Endothelial cell of umbilical vein (primary cell): Measurements from ENCODE around the gene RNASET2. TPM values are rescaled to one million over a fixed set of nuclear protein-coding genes. Genes with fewer than 3 reads are reported as not detected.

Experiments
- BruUV-seq: library from RNA; stranded (reverse); fragments of 400-500 nt; replicated peaks from 2 replicates; lab custom pipeline; 2021; lab: Mats Ljungman, UMichigan
- CTCF ChIA-PET: fragments of 300-600, 350-600 bp; sonication (Branson Sonifier 250); formaldehyde crosslinking; loops from one replicate; lab custom pipeline; 2021; ENCODE audit warnings: antibody characterized with exemption, inconsistent platforms; lab: Charles Lee
- POLR2A ChIA-PET: fragments of 300-600, 350-600 bp; sonication (Branson Sonifier 250); formaldehyde crosslinking; loops from one replicate; lab custom pipeline; 2021; ENCODE audit warnings: antibody characterized with exemption, inconsistent platforms; lab: Charles Lee
- DNase-seq: peaks from one replicate; pipeline ENCODE4 v3.0.0-alpha.2; 2011; ENCODE audit warnings: low read depth, low spot score
- FAIRE-seq: peaks from 2 replicates; lab custom pipeline; 2011; peaks lifted over from hg19 to GRCh38; lab: Jason Lieb, UNC
- H2AFZ ChIP-seq: 2 replicates; pipeline ENCODE4 v1.6.0; 2012; ENCODE audit warnings: low read depth, low read length, control low read depth, inconsistent platforms
- H3K27ac ChIP-seq: 2 replicates; pipeline ENCODE4 v1.5.1; 2011; ENCODE audit warnings: low read depth, mild to moderate bottlenecking, control low read depth, low read length, moderate library complexity; ENCODE audit not compliant: insufficient read depth
- H3K27me3 ChIP-seq, 2 experiments: 2 replicates each; pipeline versions ENCODE4 v1.6.0 to v1.6.1; 2011; ENCODE audit warnings: low read length in 2 of 2, mixed read lengths in 1 of 2; ENCODE audit not compliant: control insufficient read depth in 2 of 2, insufficient read depth in 2 of 2
- H3K36me3 ChIP-seq, 2 experiments: 2 replicates in 1 of 2; 3 replicates in 1 of 2; pipeline ENCODE4 v1.5.1; 2011; ENCODE audit warnings: low read length in 2 of 2, mild to moderate bottlenecking in 1 of 2, moderate library complexity in 1 of 2; ENCODE audit not compliant: control insufficient read depth in 2 of 2, insufficient read depth in 2 of 2; ENCODE audit errors: extremely low read depth in 1 of 2
- H3K4me1 ChIP-seq: 3 replicates; pipeline ENCODE4 v1.5.1; 2011; ENCODE audit warnings: mild to moderate bottlenecking, low read length; ENCODE audit not compliant: control insufficient read depth, insufficient read depth; ENCODE audit errors: extremely low read depth
- H3K4me2 ChIP-seq: 2 replicates; pipeline ENCODE4 v1.6.1; 2011; ENCODE audit warnings: low read length, control low read depth, mixed read lengths; ENCODE audit not compliant: insufficient read depth
- H3K4me3 ChIP-seq, 3 experiments: fragments of 200-600 bp in 1 of 3; sonication (generic), shearing (Covaris generic) in 1 of 3; replicated peaks in 1 of 3; 2 replicates each; pipeline ENCODE4 v1.5.1; 2011 to 2016; ENCODE audit warnings: control low read depth in 3 of 3, low read length in 3 of 3, mild to moderate bottlenecking in 2 of 3, inconsistent platforms in 1 of 3, low read depth in 1 of 3, moderate library complexity in 1 of 3; ENCODE audit not compliant: insufficient read depth in 1 of 3
- H3K79me2 ChIP-seq: 2 replicates; pipeline ENCODE4 v1.6.0; 2012; ENCODE audit warnings: low read length, inconsistent platforms; ENCODE audit not compliant: control insufficient read depth, insufficient read depth
- H3K9ac ChIP-seq: replicated peaks from 2 replicates; pipeline ENCODE3; 2011; ENCODE audit warnings: low read length, control low read depth; ENCODE audit not compliant: insufficient read depth; ENCODE audit errors: extremely low read depth
- H3K9me1 ChIP-seq: replicated peaks from 3 replicates; pipeline ENCODE4 v1.6.0; 2011; ENCODE audit warnings: mild to moderate bottlenecking, low read length; ENCODE audit not compliant: control insufficient read depth, insufficient read depth; ENCODE audit errors: extremely low read depth
- H3K9me3 ChIP-seq: replicated peaks from 2 replicates; pipeline ENCODE4 v1.5.1; 2012; ENCODE audit warnings: low read length, inconsistent platforms; ENCODE audit not compliant: control insufficient read depth, insufficient read depth
- H4K20me1 ChIP-seq: replicated peaks from 2 replicates; pipeline ENCODE3; 2011; ENCODE audit warnings: mild to moderate bottlenecking, low read length; ENCODE audit not compliant: control insufficient read depth, insufficient read depth; ENCODE audit errors: extremely low read depth
- EZH2 ChIP-seq: IDR thresholded peaks from 2 replicates; pipeline ENCODE4 v1.6.1; 2012; ENCODE audit warnings: borderline replicate concordance, low read depth, mild to moderate bottlenecking, moderate library complexity, low read length, inconsistent platforms; ENCODE audit not compliant: severe bottlenecking
- FOS ChIP-seq: IDR thresholded peaks from 2 replicates; pipeline ENCODE4 v1.6.1; 2011; ENCODE audit warnings: mild to moderate bottlenecking, low read length, moderate library complexity, borderline replicate concordance; ENCODE audit not compliant: insufficient read depth
- GATA2 ChIP-seq: IDR thresholded peaks from 2 replicates; pipeline ENCODE4 v1.7.0; 2011; ENCODE audit warnings: low read depth, mild to moderate bottlenecking, moderate library complexity, mixed read lengths, low read length; ENCODE audit not compliant: insufficient read length, insufficient read depth
- MYC ChIP-seq: IDR thresholded peaks from one replicate; pipeline ENCODE4 v1.6.1; 2011; ENCODE audit warnings: mild to moderate bottlenecking, low read depth, low read length
- POLR2A ChIP-seq: IDR thresholded peaks from 2 replicates; pipeline ENCODE4 v1.6.1; 2012; ENCODE audit warnings: low read depth, mild to moderate bottlenecking, control low read depth, low read length
- POLR2AphosphoS5 ChIP-seq: IDR thresholded peaks from 2 replicates; pipeline ENCODE4 v1.6.1; 2012; ENCODE audit warnings: low read depth, mild to moderate bottlenecking, control low read depth, low read length, moderate library complexity; ENCODE audit not compliant: insufficient read depth
- dilution Hi-C: fragments of 300-500 bp; cut with MboI; formaldehyde crosslinking; loops from one replicate; pipeline ENCODE4 v1.15.0; 2019; ENCODE audit warnings: low sequenced_read_pairs; ENCODE audit not compliant: extremely low pct_ligation_motif_present
- intact Hi-C: fragments of 100-400 bp; cut with micrococcal nuclease; formaldehyde crosslinking; loops from one replicate; pipeline ENCODE4 v1.10.0; 2022
- polyA plus RNA-seq, 4 experiments: library from polyadenylated mRNA; depleted of rRNA in 3 of 4; stranded (reverse) in 3 of 4; unstranded in 1 of 4; fragments of >200 nt; gene quantifications; 2 replicates each; pipeline versions ENCODE4 v1.2.1 to v1.2.3, GENCODE V29; 2011 to 2012; ENCODE audit warnings: missing spikeins in 1 of 4
- total RNA-seq: library from RNA; stranded (reverse); gene quantifications from 2 replicates; pipeline ENCODE4 v1.2.3, GENCODE V29; 2021
- TF ChIP-seq, protein P1 (sequence below): IDR thresholded peaks from 2 replicates; pipeline ENCODE4 v1.6.1; 2011; ENCODE audit not compliant: insufficient read depth, insufficient read length
- TF ChIP-seq, protein P2 (sequence below), 2 donors: IDR thresholded peaks; 1 replicate in 1 of 2; 2 replicates in 1 of 2; pipeline ENCODE4 v1.5.1; 2011; ENCODE audit warnings: low read length in 2 of 2, mild to moderate bottlenecking in 2 of 2, moderate library complexity in 2 of 2, control low read depth in 1 of 2, inconsistent platforms in 1 of 2, low read depth in 1 of 2; ENCODE audit not compliant: insufficient read depth in 1 of 2; ENCODE audit errors: extremely low read depth in 1 of 2

RNASET2 gene
- total and polyA plus RNA-seq, 2 donors (not counting 3 experiments of a cell fraction or from before 2014, with no cell fraction given) = 10.7 to 11.4 TPM

DNA sequence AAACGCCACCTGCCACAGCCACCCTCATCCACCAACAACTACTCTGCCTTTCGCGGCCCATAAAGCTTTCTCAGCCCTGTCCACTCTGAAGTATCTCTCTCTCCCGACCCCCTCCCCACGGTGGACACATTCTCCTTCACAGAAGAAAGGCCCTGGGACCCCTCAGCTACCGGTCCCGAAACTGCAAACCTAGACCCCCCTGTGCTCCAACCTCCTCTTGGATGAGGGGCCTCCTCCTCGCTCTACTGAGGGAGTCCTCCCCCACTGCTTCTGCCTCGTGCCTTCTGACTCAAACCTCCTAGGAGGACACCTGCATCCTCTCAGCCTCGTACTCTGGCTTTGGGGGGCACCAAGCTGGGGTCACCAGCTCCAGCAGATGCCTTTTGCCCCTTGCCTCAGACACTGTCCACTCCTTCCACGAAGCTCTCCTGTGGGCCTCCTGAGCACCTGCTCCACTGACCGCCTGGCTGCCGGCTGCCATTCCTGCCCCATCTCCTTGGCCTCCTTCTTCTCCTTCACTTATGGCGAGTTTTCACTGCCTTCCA lies 24.9 kb downstream of the RNASET2 start:
- H3K9me3 ChIP-seq = no peaks in the 10 kb centered on the region
- H3K79me2 ChIP-seq = no peaks in the 10 kb centered on the region
- no peak for DNase-seq
- no peak overlapping the region for H3K4me2 ChIP-seq
- no peak overlapping the region for H3K27ac ChIP-seq
- H2AFZ ChIP-seq = no peak overlapping the region
- CTCF ChIA-PET = interaction anchor here (1.0 kb wide), 1 partner anchor 20 kb away, joined by 5 read pairs; no protein-coding TSS in a partner anchor
- dilution Hi-C loops (no loop called here), intact Hi-C loops (no loop called here)
- TF ChIP-seq, protein P1, sequence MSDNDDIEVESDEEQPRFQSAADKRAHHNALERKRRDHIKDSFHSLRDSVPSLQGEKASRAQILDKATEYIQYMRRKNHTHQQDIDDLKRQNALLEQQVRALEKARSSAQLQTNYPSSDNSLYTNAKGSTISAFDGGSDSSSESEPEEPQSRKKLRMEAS = no peak
- TF ChIP-seq POLR2A (no peak), FOS (no peak), GATA2 (no peak), EZH2 (no peak), MYC (no peak), POLR2AphosphoS5 (no peak)
- TF ChIP-seq, protein P2, sequence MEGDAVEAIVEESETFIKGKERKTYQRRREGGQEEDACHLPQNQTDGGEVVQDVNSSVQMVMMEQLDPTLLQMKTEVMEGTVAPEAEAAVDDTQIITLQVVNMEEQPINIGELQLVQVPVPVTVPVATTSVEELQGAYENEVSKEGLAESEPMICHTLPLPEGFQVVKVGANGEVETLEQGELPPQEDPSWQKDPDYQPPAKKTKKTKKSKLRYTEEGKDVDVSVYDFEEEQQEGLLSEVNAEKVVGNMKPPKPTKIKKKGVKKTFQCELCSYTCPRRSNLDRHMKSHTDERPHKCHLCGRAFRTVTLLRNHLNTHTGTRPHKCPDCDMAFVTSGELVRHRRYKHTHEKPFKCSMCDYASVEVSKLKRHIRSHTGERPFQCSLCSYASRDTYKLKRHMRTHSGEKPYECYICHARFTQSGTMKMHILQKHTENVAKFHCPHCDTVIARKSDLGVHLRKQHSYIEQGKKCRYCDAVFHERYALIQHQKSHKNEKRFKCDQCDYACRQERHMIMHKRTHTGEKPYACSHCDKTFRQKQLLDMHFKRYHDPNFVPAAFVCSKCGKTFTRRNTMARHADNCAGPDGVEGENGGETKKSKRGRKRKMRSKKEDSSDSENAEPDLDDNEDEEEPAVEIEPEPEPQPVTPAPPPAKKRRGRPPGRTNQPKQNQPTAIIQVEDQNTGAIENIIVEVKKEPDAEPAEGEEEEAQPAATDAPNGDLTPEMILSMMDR (IDR thresholded peaks at IDR 0.05; ENCODE audit: extremely low read depth in 1 of 2, insufficient read depth in 1 of 2, low read depth in 1 of 2, low read length in 2 of 2) = no peak
- no peaks in the 10 kb centered on the region for H3K27me3 ChIP-seq
- no peaks in the 10 kb centered on the region for H3K36me3 ChIP-seq
- no peaks in the 10 kb centered on the region for H3K9me1 ChIP-seq
- no TSS peak for BruUV-seq
- POLR2A ChIA-PET = no interaction called here
- FAIRE-seq = no peak
- no peak overlapping the region for H3K4me3 ChIP-seq
- H3K4me1 ChIP-seq = no peaks in the 10 kb centered on the region
- H3K9ac ChIP-seq = no peak overlapping the region
- no peaks in the 10 kb centered on the region for H4K20me1 ChIP-seq
